ENCODE data around the gene DLX3. TPM values are rescaled to one million over a fixed set of nuclear protein-coding genes. Genes with fewer than 3 reads are reported as not detected.

Gene DLX3
- total RNA-seq, 1 experiment from 2014 or later = 1.2 TPM

- Histone ChIP-seq H4K20me1 (ENCODE audit: insufficient read depth) (no peaks in the 10 kb centered on the region), H3K27me3 (ENCODE audit: insufficient read depth, low read depth) (no peaks in the 10 kb centered on the region; the same call in 1 of the 2 replicates), H3K27ac (no peak overlapping the region), H3K79me2 (ENCODE audit: low read depth) (no peaks in the 10 kb centered on the region), H3K4me3 (no peak overlapping the region), H3F3A (ENCODE audit: insufficient read depth, low read depth) (peaks cover 1% of the 10 kb centered on the region; the same call in 1 of the 2 replicates), H3K4me1 (replicated peaks; ENCODE audit: insufficient read depth) (peaks cover 6% of the 10 kb centered on the region), H3K4me2 (no peak overlapping the region), H3K9me3 (ENCODE audit: insufficient read depth, low read depth) (no peaks in the 10 kb centered on the region), H3K9me2 (ENCODE audit: insufficient read depth) (no peaks in the 10 kb centered on the region), H2AFZ (no peak overlapping the region), H3K36me3 (ENCODE audit: low read depth) (no peaks in the 10 kb centered on the region)
- intact Hi-C loops (cut with micrococcal nuclease; ENCODE audit: unreplicated experiment) = no loop called here
- ChIA-PET CTCF (no interaction called here), POLR2A (ENCODE audit: unreplicated experiment) (no interaction called here)
- DNase-seq = no peak
- BruUV-seq (replicated peaks) = no TSS peak
- TF ChIP-seq CTCF (conservative IDR thresholded peaks at IDR 0.05) (no peak), EZH2 (IDR thresholded peaks at IDR 0.05; ENCODE audit: low read depth) (no peak)
Observed at GRCh38 chr17:49985310-49985990, 9.6 kb downstream of the DLX3 start.

GRCh38 chr17:49984776-49985175 lies 10.2 kb downstream of the DLX3 start:
- no peak overlapping the region for H2AFZ ChIP-seq
- ChIA-PET POLR2A (ENCODE audit: unreplicated experiment) (no interaction called here), CTCF (interaction anchor here (0.6 kb wide), 2 partner anchors 229 to 485 kb away, joined by 3 to 8 read pairs; no protein-coding TSS in a partner anchor)
- no peak overlapping the region for H3K4me2 ChIP-seq
- no peaks in the 10 kb centered on the region for H3K9me2 ChIP-seq (ENCODE audit: insufficient read depth)
- H3K4me1 ChIP-seq (replicated peaks; ENCODE audit: insufficient read depth) = peaks cover 6% of the 10 kb centered on the region
- no TSS peak for BruUV-seq (replicated peaks)
- H3K27me3 ChIP-seq (ENCODE audit: insufficient read depth, low read depth) = no peaks in the 10 kb centered on the region; the same call in 1 of the 2 replicates
- no peak for DNase-seq
- no peak overlapping the region for H3K27ac ChIP-seq
- H3K4me3 ChIP-seq = no peak overlapping the region
- H3K9me3 ChIP-seq (ENCODE audit: insufficient read depth, low read depth) = no peaks in the 10 kb centered on the region
- H3K79me2 ChIP-seq (ENCODE audit: low read depth) = no peaks in the 10 kb centered on the region
- no peak for TF ChIP-seq EZH2 (IDR thresholded peaks at IDR 0.05; ENCODE audit: low read depth)
- TF ChIP-seq CTCF (conservative IDR thresholded peaks at IDR 0.05) = no peak
- H4K20me1 ChIP-seq (ENCODE audit: insufficient read depth) = no peaks in the 10 kb centered on the region
- H3K36me3 ChIP-seq (ENCODE audit: low read depth) = no peaks in the 10 kb centered on the region
- intact Hi-C loops (cut with micrococcal nuclease; ENCODE audit: unreplicated experiment) = no loop called here
- H3F3A ChIP-seq (ENCODE audit: insufficient read depth, low read depth) = no peaks in the 10 kb centered on the region

GRCh38 chr17:49984283-49984682 lies 10.7 kb downstream of the DLX3 start:
- no peaks in the 10 kb centered on the region for H3K36me3 ChIP-seq (ENCODE audit: low read depth)
- H3F3A ChIP-seq (ENCODE audit: insufficient read depth, low read depth) = no peaks in the 10 kb centered on the region
- no peak overlapping the region for H3K27ac ChIP-seq
- H2AFZ ChIP-seq = no peak overlapping the region
- no peak overlapping the region for H3K4me3 ChIP-seq
- H3K4me1 ChIP-seq (replicated peaks; ENCODE audit: insufficient read depth) = peaks cover 6% of the 10 kb centered on the region
- no peak for DNase-seq
- TF ChIP-seq CTCF (conservative IDR thresholded peaks at IDR 0.05) (no peak), EZH2 (IDR thresholded peaks at IDR 0.05; ENCODE audit: low read depth) (no peak)
- BruUV-seq (replicated peaks) = no TSS peak
- intact Hi-C loops (cut with micrococcal nuclease; ENCODE audit: unreplicated experiment) = no loop called here
- H3K79me2 ChIP-seq (ENCODE audit: low read depth) = no peaks in the 10 kb centered on the region
- POLR2A ChIA-PET (ENCODE audit: unreplicated experiment) = interaction anchor here (0.7 kb wide), 1 partner anchor 630 kb away, joined by 5 read pairs; no protein-coding TSS in a partner anchor
- H3K4me2 ChIP-seq = no peak overlapping the region
- H4K20me1 ChIP-seq (ENCODE audit: insufficient read depth) = no peaks in the 10 kb centered on the region
- CTCF ChIA-PET = interaction anchor here (0.6 kb wide), 2 partner anchors 229 to 485 kb away, joined by 3 to 8 read pairs; no protein-coding TSS in a partner anchor
- H3K27me3 ChIP-seq (ENCODE audit: insufficient read depth, low read depth) = no peaks in the 10 kb centered on the region; the same call in 1 of the 2 replicates
- no peaks in the 10 kb centered on the region for H3K9me2 ChIP-seq (ENCODE audit: insufficient read depth)
- H3K9me3 ChIP-seq (ENCODE audit: insufficient read depth, low read depth) = no peaks in the 10 kb centered on the region

Measured in PC-9 (cell line).